CD4-positive, alpha-beta T cell (primary cell): ENCODE data around the gene RANBP9. TPM values are rescaled to one million over a fixed set of nuclear protein-coding genes. Genes with fewer than 3 reads are reported as not detected.

Experiments
- ATAC-seq: fragments of 200-7000 bp; cut with Tn5 transposase; one replicate; pipeline ENCODE4 v1.10.0; 2022; ENCODE audit warnings: mild to moderate bottlenecking; ENCODE audit not compliant: poor library complexity
- CTCF ChIA-PET: fragments of 350-600 bp; sonication (Branson Sonifier 250); formaldehyde crosslinking; loops from one replicate; lab custom pipeline; 2021; ENCODE audit warnings: antibody characterized with exemption, inconsistent platforms; lab: Charles Lee
- POLR2A ChIA-PET: fragments of 350-600 bp; sonication (Branson Sonifier 250); formaldehyde crosslinking; loops from one replicate; lab custom pipeline; 2021; ENCODE audit warnings: antibody characterized with exemption, inconsistent platforms; lab: Charles Lee
- DNase-seq, 14 experiments: peaks; one replicate each; pipeline ENCODE4 v3.0.0-alpha.2; 2013 to 2020; ENCODE audit warnings: mixed read lengths in 2 of 14
- H3K27ac ChIP-seq, 2 donors: one replicate each; pipeline versions ENCODE4 v1.5.1 to v1.7.0; 2013; ENCODE audit warnings: low read length in 2 of 2, low read depth in 1 of 2, mild to moderate bottlenecking in 1 of 2
- H3K27me3 ChIP-seq, 2 experiments: 1 replicate in 1 of 2; 2 replicates in 1 of 2; pipeline versions ENCODE4 v1.6.1 to v1.7.0; 2013; ENCODE audit warnings: low read length in 2 of 2, control low read depth in 1 of 2, mild to moderate bottlenecking in 1 of 2, moderate library complexity in 1 of 2; ENCODE audit not compliant: insufficient read depth in 2 of 2, control insufficient read depth in 1 of 2
- H3K36me3 ChIP-seq: one replicate; pipeline ENCODE4 v1.6.1; 2013; ENCODE audit warnings: low read length, control low read depth; ENCODE audit not compliant: insufficient read depth
- H3K4me1 ChIP-seq: one replicate; pipeline ENCODE4 v1.6.1; 2013; ENCODE audit warnings: low read length, control low read depth; ENCODE audit not compliant: insufficient read depth
- H3K4me3 ChIP-seq: one replicate; pipeline ENCODE4 v1.5.1; 2013; ENCODE audit warnings: mild to moderate bottlenecking, low read length, moderate library complexity
- H3K9me3 ChIP-seq, 2 experiments: 1 replicate in 1 of 2; 2 replicates in 1 of 2; pipeline versions ENCODE4 v1.6.1 to v1.7.0; 2013; ENCODE audit warnings: low read length in 2 of 2, mild to moderate bottlenecking in 2 of 2, control low read depth in 1 of 2, moderate library complexity in 1 of 2; ENCODE audit not compliant: control insufficient read depth in 1 of 2, insufficient read depth in 1 of 2
- H3K27ac Mint-ChIP-seq: one replicate; pipeline ENCODE4 v1.8.0; 2020; ENCODE audit warnings: mixed read lengths
- H3K27me3 Mint-ChIP-seq: one replicate; pipeline ENCODE4 v1.8.0; 2021; ENCODE audit warnings: mixed read lengths
- H3K36me3 Mint-ChIP-seq: one replicate; pipeline ENCODE4 v1.8.0; 2021; ENCODE audit warnings: low read depth, mixed read lengths
- H3K4me1 Mint-ChIP-seq: one replicate; pipeline ENCODE4 v1.8.0; 2021; ENCODE audit warnings: low read depth, mixed read lengths
- H3K4me3 Mint-ChIP-seq: one replicate; pipeline ENCODE4 v1.8.0; 2020; ENCODE audit warnings: mild to moderate bottlenecking, mixed read lengths
- H3K9me3 Mint-ChIP-seq: one replicate; pipeline ENCODE4 v1.8.0; 2020; ENCODE audit warnings: mixed read lengths
- CTCF ChIP-seq: fragments of 200-600 bp; IDR thresholded peaks from one replicate; pipeline ENCODE4 v1.8.0; 2022; ENCODE audit warnings: antibody characterized with exemption, mild to moderate bottlenecking
- intact Hi-C, 2 experiments: fragments of 100-400 bp; cut with DNase I in 1 of 2; cut with micrococcal nuclease in 1 of 2; formaldehyde crosslinking; loops; one replicate each; pipeline versions ENCODE4 v1.15.1 to v1.9.0; 2023 to 2025; cut with DNase I, micrococcal nuclease
- total RNA-seq, 174 experiments: library from RNA in 2 of 174; stranded (reverse) in 2 of 174; gene quantifications; one replicate each; pipeline ENCODE4 v1.2.3 and lab custom pipeline; 2021 to 2026

RANBP9 gene
- total RNA-seq, 2 experiments from 2014 or later, result 60.8 to 62.9 TPM

GRCh38 chr6:13700232-13700631, 11.4 kb downstream of the RANBP9 start:
- Mint-ChIP-seq H3K9me3 (no peaks in the 10 kb centered on the region), H3K4me3 (peak overlapping the region; percentile 3), H3K27ac (peak overlapping the region; percentile 10), H3K4me1 (peaks cover 54% of the 10 kb centered on the region), H3K36me3 (peaks cover 25% of the 10 kb centered on the region), H3K27me3 (no peaks in the 10 kb centered on the region)
- H3K4me3 ChIP-seq, result no peak overlapping the region
- peaks cover 3% of the 10 kb centered on the region for H3K36me3 ChIP-seq
- peaks cover 36% of the 10 kb centered on the region for H3K4me1 ChIP-seq
- no peak overlapping the region for H3K27ac ChIP-seq
- DNase-seq, result no peak
- TF ChIP-seq CTCF, result no peak
- ChIA-PET POLR2A (interaction anchor here (0.6 kb wide), 1 partner anchor 9 kb away, joined by 3 read pairs; no protein-coding TSS in a partner anchor), CTCF (interaction anchor here (0.6 to 0.9 kb wide), 2 partner anchors 36 to 95 kb away, joined by 3 to 5 read pairs; no protein-coding TSS in a partner anchor)
- no peaks in the 10 kb centered on the region for H3K9me3 ChIP-seq
- no peaks in the 10 kb centered on the region for H3K27me3 ChIP-seq
- no peak for ATAC-seq
- intact Hi-C loops, result loop anchor here in 1 of 2 experiments (5.0 kb wide), 1 partner anchor 38 kb away; no protein-coding TSS in a partner anchor

- ChIA-PET POLR2A (interaction anchor here (1.3 to 5.7 kb wide), 3 partner anchors 11 to 17 kb away, joined by 5 to 70 read pairs (median 8); partner anchors contain the start of gene RANBP9), CTCF (no interaction called here)
- no peaks in the 10 kb centered on the region for H3K9me3 Mint-ChIP-seq
- H3K4me3 Mint-ChIP-seq, result no peak overlapping the region
- peaks cover 36% of the 10 kb centered on the region for H3K36me3 Mint-ChIP-seq
- peaks cover 3% of the 10 kb centered on the region for H3K36me3 ChIP-seq
- H3K27ac Mint-ChIP-seq, result no peak overlapping the region
- H3K4me1 Mint-ChIP-seq, result peaks cover 69% of the 10 kb centered on the region
- peaks cover 31% of the 10 kb centered on the region for H3K4me1 ChIP-seq
- ATAC-seq, result no peak
- H3K27me3 Mint-ChIP-seq, result no peaks in the 10 kb centered on the region
- no peak for TF ChIP-seq CTCF
- H3K9me3 ChIP-seq, result no peaks in the 10 kb centered on the region
- intact Hi-C loops, result loop anchor here in 1 of 2 experiments (5.0 kb wide), 1 partner anchor 36 kb away; no protein-coding TSS in a partner anchor
- no peak overlapping the region for H3K4me3 ChIP-seq
- no peak overlapping the region for H3K27ac ChIP-seq
- no peak for DNase-seq
- H3K27me3 ChIP-seq, result no peaks in the 10 kb centered on the region
These were observed 12.9 kb downstream of the RANBP9 start for GRCh38 chr6:13698715-13699114.

GRCh38 chr6:13697857-13698256, 13.8 kb downstream of the RANBP9 start:
- peaks cover 5% of the 10 kb centered on the region for H3K36me3 ChIP-seq
- no peak overlapping the region for H3K4me3 Mint-ChIP-seq
- no peak for TF ChIP-seq CTCF
- peak overlapping the region in 1 of 2 donors; percentile 2 for H3K27ac ChIP-seq
- no peaks in the 10 kb centered on the region for H3K9me3 ChIP-seq
- ChIA-PET CTCF (interaction anchor here (1.0 kb wide), 1 partner anchor 12 kb away, joined by 3 read pairs; no protein-coding TSS in a partner anchor), POLR2A (interaction anchor here (1.3 to 5.7 kb wide), 3 partner anchors 10 to 16 kb away, joined by 5 to 70 read pairs (median 8); partner anchors contain the start of gene RANBP9)
- no peaks in the 10 kb centered on the region for H3K27me3 Mint-ChIP-seq
- DNase-seq (peak in 1 of 14 experiments; percentile 8), ATAC-seq (no peak)
- H3K4me1 ChIP-seq, result peaks cover 32% of the 10 kb centered on the region
- H3K36me3 Mint-ChIP-seq, result peaks cover 41% of the 10 kb centered on the region
- H3K4me3 ChIP-seq, result no peak overlapping the region
- no peaks in the 10 kb centered on the region for H3K9me3 Mint-ChIP-seq
- peaks cover 78% of the 10 kb centered on the region for H3K4me1 Mint-ChIP-seq
- peak overlapping the region; percentile 71 for H3K27ac Mint-ChIP-seq
- intact Hi-C loops, result loop anchor here in 1 of 2 experiments (5.0 kb wide), 1 partner anchor 36 kb away; no protein-coding TSS in a partner anchor
- no peaks in the 10 kb centered on the region for H3K27me3 ChIP-seq
